GM13977 (cell line): ENCODE data around the gene PDSS2.

Source experiments
- DNase-seq: peaks from one replicate; pipeline ENCODE4 v3.0.0; 2012; ENCODE audit warnings: low spot score
- in situ Hi-C: fragments of 300-500 bp; cut with MboI; formaldehyde crosslinking; loops from one replicate; pipeline ENCODE4 v1.12.0; 2022; ENCODE audit warnings: low sequenced_read_pairs, low pct_unique_long_range_greater_than_20kb, mixed read lengths, inconsistent platforms; ENCODE audit not compliant: unreplicated experiment
- TF ChIP-seq, protein P1 (sequence below): IDR thresholded peaks from 2 replicates; pipeline ENCODE4 v1.5.1; 2012; ENCODE audit warnings: mild to moderate bottlenecking, control low read depth; ENCODE audit not compliant: insufficient read depth; ENCODE audit errors: extremely low read depth, missing control alignments

The PDSS2 gene

DNA sequence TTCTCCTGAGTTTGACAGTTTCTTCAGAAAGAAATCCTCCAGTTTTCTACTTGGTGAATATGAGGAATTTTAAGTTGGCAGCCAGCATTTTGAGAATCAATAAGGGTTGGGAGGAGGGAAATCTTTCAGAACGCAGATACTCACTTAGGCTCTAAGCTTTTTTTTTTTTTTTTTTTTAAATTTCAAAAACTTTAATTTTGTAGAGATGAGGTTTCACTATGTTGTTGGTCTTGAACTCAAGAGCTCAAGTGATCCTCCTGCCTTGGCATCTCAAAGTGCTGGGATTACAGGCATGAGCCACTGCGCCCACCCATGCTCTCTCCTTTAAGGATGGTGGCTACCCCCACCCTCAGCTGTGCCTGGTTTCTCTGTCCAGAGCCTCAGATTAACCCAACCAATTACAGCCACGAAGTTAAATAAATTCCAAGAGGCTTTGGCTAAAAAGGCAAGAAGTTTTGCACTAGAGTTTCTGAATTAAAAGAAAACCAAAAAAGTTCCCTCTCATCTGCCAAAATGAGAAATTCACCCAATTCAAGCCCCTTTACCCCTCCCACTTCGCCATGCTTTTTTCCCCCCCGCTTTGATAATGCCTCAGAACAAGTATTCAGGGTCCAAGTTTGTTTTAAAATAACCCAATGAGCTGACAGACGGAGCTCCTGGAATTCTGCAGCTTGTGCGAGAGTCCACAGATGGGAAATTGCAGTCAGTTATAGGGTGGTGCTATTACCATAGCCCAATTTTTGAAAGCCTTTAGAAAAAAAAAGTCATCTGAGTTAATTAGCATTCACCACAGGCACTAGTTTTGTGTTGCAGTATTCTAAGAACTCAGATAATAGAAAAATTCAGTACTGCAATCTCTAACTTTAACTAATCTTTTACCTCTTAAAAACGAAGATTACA lies 249.7 kb downstream of the PDSS2 start:
- TF ChIP-seq, protein P1, sequence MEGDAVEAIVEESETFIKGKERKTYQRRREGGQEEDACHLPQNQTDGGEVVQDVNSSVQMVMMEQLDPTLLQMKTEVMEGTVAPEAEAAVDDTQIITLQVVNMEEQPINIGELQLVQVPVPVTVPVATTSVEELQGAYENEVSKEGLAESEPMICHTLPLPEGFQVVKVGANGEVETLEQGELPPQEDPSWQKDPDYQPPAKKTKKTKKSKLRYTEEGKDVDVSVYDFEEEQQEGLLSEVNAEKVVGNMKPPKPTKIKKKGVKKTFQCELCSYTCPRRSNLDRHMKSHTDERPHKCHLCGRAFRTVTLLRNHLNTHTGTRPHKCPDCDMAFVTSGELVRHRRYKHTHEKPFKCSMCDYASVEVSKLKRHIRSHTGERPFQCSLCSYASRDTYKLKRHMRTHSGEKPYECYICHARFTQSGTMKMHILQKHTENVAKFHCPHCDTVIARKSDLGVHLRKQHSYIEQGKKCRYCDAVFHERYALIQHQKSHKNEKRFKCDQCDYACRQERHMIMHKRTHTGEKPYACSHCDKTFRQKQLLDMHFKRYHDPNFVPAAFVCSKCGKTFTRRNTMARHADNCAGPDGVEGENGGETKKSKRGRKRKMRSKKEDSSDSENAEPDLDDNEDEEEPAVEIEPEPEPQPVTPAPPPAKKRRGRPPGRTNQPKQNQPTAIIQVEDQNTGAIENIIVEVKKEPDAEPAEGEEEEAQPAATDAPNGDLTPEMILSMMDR = no peak
- in situ Hi-C loops = no loop called here
- DNase-seq = no peak

DNA sequence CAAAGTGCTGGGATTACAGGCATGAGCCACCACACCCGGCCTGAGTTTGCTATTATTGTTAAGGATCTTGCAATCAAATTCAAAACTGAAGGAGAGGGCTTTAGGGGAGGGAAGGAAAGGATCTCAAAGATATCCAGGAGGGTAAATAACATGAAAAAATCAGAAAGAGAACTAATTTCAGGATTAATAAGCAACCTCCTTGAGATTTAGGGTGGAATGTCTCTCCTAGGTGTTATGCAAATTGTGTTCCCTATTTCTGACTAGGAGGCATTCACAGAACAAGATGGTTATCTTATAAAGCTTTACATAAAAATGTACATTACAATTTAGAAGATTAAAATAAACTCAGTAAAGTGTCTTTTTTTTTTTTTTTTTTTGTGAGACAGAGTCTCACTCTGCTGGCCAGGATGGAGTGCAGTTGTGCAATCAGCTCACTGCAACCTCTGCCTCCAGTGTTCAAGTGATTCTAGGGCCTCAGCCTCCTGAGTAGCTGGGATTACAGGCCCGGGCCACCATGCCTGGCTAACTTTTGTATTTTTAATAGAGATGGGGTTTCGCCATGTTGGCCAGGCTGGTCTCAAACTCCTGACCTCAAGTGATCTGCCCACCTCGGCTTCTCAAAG lies 252.0 kb downstream of the PDSS2 start:
- in situ Hi-C loops = no loop called here
- TF ChIP-seq, protein P1 = no peak
- no peak for DNase-seq

DNA sequence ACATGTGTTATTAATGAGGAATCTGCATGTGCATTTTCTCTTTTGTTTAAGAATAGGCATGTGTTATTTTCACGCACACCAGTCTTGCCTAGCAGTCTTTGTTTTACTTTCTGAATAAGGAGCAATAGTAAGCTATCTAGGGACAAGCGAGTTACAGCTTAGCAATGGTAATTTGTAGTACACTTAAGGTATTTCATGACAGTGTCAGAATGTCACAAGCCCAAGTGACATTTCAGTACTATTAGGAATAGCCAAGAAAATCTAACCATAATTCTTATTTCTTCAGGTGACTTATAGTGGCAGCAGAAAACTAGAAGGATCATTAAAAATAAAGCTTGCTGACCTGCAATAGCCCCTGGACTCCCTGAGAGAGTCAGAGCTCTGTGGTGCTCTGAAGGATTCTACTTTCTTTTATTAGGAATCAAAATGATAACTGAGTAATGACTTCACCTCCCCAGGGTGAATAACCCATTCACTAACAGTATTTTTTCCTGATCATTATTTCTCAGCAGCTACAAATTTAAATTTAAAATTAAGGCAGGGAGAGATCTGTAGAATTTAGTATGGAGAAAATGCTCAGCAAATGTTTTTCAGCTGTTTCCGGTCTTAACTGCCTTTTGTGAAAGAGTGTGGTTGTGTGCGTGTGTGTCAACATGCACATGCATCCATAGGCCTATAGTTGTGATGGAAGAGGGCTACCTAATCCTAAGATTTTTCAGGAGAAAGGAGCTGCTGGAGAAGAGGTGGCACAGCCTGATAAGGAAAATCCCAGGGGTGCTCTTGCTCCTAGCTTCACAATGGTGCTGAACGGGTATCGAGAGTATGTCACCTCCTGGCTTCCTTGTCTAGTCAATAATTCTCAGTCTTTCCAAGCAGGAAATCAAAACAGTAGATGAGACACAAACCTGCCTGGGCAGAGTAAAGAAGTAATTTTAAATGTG lies 254.0 kb downstream of the PDSS2 start:
- in situ Hi-C loops = no loop called here
- no peak for DNase-seq
- TF ChIP-seq, protein P1 = no peak

DNA sequence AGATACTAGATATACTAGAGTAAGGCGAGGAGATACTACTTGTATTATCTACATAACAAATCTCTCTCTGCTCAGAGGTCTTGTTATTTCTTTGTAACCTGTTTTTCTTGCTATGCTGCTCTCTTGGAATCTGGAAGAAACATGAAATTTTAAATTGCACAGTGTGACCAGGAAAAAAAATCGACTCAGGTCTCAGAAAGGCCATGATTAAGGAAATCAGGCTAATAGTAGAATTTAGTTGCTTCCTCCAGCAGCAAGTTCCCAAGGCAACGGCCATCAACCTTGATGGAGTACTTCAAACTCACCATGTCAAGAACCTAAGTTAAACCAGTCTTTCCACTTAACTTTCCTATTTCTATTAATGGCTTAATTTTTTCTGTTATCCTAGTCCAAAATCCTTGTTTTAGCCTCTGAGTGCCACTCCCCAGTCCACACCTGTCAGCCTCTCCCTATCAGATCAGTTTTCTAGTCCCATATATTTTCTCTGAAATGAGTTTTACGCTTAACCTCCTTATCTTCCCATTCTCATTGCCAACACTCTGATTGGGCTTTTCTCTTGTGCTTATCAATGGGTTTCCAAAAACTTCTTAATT lies 256.4 kb downstream of the PDSS2 start:
- TF ChIP-seq, protein P1 = no peak
- DNase-seq = no peak
- in situ Hi-C loops = no loop called here

DNA sequence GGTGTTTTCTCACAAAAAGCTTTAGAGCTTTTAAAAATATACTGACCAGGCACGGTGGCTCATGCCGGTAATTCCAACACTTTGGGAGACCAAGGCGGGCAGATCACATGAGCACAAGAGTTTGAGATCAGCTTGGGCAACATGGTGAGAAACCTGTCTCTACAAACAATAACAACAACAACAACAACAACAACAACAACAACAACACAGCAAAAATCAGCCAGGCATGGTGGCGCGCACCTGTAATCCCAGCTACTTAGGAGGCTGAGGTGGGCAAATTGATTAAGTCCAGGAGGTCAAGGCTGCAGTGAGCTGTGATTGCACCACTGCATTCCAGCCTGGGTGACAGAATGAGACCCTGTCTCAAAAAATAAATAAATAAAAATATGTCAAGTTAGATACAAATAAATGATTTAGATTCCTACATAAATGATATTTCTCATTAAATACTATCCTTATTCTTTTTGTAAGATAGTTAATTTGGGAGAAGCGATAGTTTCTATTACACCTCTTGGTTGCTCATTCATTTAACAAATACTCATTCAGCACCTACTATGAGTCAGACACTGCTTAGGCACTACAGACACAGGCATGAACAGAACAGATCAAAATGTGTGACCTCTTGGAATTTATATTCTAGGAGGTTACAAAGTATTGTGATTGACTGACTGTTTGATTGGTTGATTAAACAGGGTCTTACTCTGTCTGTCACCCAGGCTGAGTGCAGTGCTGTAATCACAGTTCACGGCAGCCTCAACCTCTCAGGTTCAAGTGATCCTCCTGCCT lies 260.5 kb downstream of the PDSS2 start:
- in situ Hi-C loops = no loop called here
- TF ChIP-seq, protein P1 = no peak
- no peak for DNase-seq
